Tibial artery (tissue), 4 donors: ENCODE data around the gene RAB13.
A peak's percentile ranks its signal among the peaks of the same experiment; 100 is the strongest.

Experiments used
- DNase-seq, 2 donors: peaks; one replicate each; pipeline ENCODE4 v3.0.0-alpha.2; 2019
- H3K27ac ChIP-seq, 2 donors: fragments of 200-600 bp; sonication (generic) in 1 of 2; 1 replicate in 1 of 2; 2 replicates in 1 of 2; pipeline ENCODE4 v1.5.1; 2018 to 2019; ENCODE audit warnings: mild to moderate bottlenecking in 1 of 2
- H3K27me3 ChIP-seq, 2 donors: fragments of 200-600 bp; sonication (generic) in 1 of 2; one replicate each; pipeline versions ENCODE4 v1.5.1 to v1.6.0; 2016 to 2019
- H3K36me3 ChIP-seq, 3 donors: fragments of 200-600 bp; sonication (generic) in 2 of 3; one replicate each; pipeline ENCODE4 v1.5.1; 2016 to 2019; ENCODE audit warnings: mild to moderate bottlenecking in 2 of 3
- H3K4me1 ChIP-seq, 4 donors: fragments of 200-600 bp; sonication (generic) in 2 of 4; 1 replicate in 3 of 4; 2 replicates in 1 of 4; pipeline ENCODE4 v1.5.1; 2016 to 2019
- H3K4me3 ChIP-seq, 2 donors: fragments of 200-600 bp; sonication (generic) in 1 of 2; 1 replicate in 1 of 2; 2 replicates in 1 of 2; pipeline ENCODE4 v1.5.1; 2018 to 2019; ENCODE audit warnings: mild to moderate bottlenecking in 2 of 2
- H3K9me3 ChIP-seq, 3 donors: fragments of 200-600 bp; sonication (generic) in 1 of 3; one replicate each; pipeline ENCODE4 v1.5.1; 2016 to 2019
- intact Hi-C: fragments of 100-400 bp; cut with DNase I; formaldehyde crosslinking; loops from one replicate; pipeline ENCODE4 v1.15.0; 2023; ENCODE audit warnings: low total_unique reads
- TF ChIP-seq, protein P1 (sequence below), 2 experiments: fragments of 200-600 bp in 1 of 2; fragments of 450-650 bp in 1 of 2; IDR thresholded peaks; one replicate each; pipeline ENCODE4 v1.5.1; 2017 to 2019; ENCODE audit warnings: antibody characterized with exemption in 2 of 2, mild to moderate bottlenecking in 1 of 2, moderate library complexity in 1 of 2

The RAB13 gene

DNA sequence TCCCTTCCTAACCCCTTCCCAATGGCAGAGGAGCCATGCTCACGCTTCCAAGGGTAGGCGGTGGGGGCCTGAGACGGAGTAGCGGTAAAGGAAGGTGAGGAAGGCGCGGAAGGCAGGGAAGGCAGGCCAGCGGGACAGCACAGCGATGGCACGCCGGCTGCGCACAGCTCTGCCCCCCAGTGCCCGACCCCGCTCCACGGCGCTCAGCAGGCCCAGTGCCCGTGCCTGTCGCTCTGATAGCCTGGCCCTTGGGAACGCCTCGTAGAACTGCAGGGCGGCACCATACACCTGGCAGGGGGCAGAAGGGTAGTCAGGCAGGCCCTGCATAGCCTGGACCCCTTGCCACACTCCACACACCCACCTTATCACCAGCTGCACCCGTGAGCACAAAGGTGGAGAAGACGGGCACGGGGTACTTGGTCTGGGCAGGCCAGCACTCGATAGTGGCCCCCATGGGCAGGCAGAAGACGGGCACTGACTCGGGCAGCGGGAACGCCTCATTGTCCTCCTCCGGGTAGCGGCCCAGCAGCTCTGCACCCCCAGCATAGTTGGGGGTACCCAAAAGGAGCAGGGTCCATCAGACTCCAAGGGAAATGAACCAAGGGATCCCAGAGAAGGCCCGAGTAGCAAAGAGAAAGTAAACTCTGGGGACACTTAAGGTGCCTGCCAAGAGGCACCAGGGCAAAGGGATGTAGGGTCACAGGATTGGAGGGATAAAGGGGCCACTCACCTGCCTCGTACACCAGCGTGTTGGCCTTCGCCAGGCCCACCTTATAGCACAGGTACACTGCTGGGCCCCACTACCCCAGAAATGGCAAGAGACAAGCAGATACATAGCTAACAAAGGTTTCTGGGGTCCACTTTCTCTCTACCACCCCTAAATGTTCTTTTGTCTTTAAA is 44.1 kb downstream of the RAB13 start:
- H3K27me3 ChIP-seq = no peaks in the 10 kb centered on the region
- TF ChIP-seq, protein P1, sequence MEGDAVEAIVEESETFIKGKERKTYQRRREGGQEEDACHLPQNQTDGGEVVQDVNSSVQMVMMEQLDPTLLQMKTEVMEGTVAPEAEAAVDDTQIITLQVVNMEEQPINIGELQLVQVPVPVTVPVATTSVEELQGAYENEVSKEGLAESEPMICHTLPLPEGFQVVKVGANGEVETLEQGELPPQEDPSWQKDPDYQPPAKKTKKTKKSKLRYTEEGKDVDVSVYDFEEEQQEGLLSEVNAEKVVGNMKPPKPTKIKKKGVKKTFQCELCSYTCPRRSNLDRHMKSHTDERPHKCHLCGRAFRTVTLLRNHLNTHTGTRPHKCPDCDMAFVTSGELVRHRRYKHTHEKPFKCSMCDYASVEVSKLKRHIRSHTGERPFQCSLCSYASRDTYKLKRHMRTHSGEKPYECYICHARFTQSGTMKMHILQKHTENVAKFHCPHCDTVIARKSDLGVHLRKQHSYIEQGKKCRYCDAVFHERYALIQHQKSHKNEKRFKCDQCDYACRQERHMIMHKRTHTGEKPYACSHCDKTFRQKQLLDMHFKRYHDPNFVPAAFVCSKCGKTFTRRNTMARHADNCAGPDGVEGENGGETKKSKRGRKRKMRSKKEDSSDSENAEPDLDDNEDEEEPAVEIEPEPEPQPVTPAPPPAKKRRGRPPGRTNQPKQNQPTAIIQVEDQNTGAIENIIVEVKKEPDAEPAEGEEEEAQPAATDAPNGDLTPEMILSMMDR (IDR thresholded peaks at IDR 0.05) = no peak
- H3K9me3 ChIP-seq = no peaks in the 10 kb centered on the region
- H3K4me3 ChIP-seq = no peak overlapping the region
- H3K27ac ChIP-seq = no peak overlapping the region
- no peak for DNase-seq
- H3K4me1 ChIP-seq = peaks cover 0 to 29% (median 15%) of the 10 kb centered on the region in 4 donors
- intact Hi-C loops = loop anchor here (10.0 kb wide), 1 partner anchor 267 kb away; the partner anchor contains the start of genes ILF2 and NPR1
- peaks cover 38 to 69% (median 54%) of the 10 kb centered on the region in 3 donors for H3K36me3 ChIP-seq

DNA sequence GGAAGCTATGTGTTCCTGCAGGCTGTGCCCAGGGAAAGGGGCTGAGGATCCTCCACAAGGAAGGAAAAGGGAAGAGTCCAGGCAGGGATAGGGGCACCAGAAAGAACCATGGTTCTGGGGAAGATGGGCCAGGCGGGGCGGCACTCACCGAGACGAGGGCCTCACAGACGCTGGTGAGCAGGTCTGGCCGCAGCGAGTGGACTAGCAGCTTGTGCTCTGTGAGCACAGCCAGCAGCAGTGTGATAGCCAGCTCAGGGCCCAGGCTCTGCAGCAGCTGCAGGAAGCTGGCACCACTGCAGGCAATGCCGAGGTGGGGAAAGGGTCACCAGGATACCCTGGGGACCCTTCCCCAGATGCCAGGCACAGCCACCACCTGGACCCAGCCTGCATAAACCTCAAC is 45.4 kb downstream of the RAB13 start:
- intact Hi-C loops = loop anchor here (10.0 kb wide), 1 partner anchor 266 kb away; the partner anchor contains the start of genes ILF2 and NPR1
- TF ChIP-seq, protein P1 (IDR thresholded peaks at IDR 0.05) = no peak
- DNase-seq = no peak
- Histone ChIP-seq H3K27me3 (no peaks in the 10 kb centered on the region), H3K36me3 (peaks cover 49 to 82% (median 67%) of the 10 kb centered on the region in 3 donors), H3K4me3 (no peak overlapping the region), H3K9me3 (no peaks in the 10 kb centered on the region), H3K27ac (no peak overlapping the region), H3K4me1 (peaks cover 0 to 23% (median 10%) of the 10 kb centered on the region in 4 donors)

DNA sequence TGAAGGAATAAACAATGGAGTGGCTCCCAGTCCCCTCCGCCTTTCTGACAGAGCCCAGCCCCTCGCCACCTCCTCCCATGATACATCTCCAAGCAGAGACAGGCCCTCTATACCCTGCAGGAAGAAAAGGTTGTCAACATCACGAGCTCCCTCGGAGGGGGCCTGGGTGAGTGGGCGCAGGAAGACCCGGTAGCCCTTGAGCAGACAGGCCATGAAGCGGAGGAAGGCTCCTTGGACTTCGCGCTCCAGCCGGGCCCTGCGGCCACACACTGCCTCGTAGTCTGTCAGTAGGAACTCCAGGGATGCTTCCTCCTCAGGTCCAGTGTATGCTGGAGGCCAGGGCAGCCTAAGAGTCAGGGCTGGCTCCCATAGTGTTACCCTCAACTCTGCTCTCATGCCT is 46.7 kb downstream of the RAB13 start:
- Histone ChIP-seq H3K4me3 (no peak overlapping the region), H3K36me3 (peaks cover 59 to 95% (median 80%) of the 10 kb centered on the region in 3 donors), H3K27me3 (no peaks in the 10 kb centered on the region), H3K9me3 (no peaks in the 10 kb centered on the region), H3K27ac (no peak overlapping the region), H3K4me1 (peaks cover 0 to 10% (median under 1%) of the 10 kb centered on the region in 4 donors)
- TF ChIP-seq, protein P1 (IDR thresholded peaks at IDR 0.05) = no peak
- intact Hi-C loops = no loop called here
- DNase-seq = no peak

DNA sequence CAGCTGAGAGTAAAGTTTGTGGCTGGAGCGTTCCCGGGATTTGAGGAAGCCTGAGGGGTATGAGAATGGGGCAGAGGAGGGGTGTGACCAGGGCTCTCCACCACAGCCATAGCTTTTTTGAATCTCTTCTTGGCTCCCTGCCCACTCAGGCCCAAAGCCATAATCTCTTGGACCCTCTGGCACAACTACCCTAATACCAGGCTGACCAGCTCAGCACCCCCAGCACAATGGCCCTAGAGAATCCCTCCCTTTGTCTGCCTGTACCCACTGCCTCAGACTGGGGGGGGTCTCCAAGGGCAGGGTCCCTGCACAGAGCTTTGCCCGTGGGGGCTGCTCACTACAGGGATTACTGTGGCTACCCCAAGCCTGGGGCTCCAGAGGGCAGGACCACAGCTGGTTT is 47.1 kb downstream of the RAB13 start:
- Histone ChIP-seq H3K27ac (no peak overlapping the region), H3K36me3 (peaks cover 64 to 96% (median 85%) of the 10 kb centered on the region in 3 donors), H3K9me3 (no peaks in the 10 kb centered on the region), H3K4me1 (peaks cover 0 to 5% (median 0%) of the 10 kb centered on the region in 4 donors), H3K27me3 (no peaks in the 10 kb centered on the region), H3K4me3 (no peak overlapping the region)
- intact Hi-C loops = no loop called here
- TF ChIP-seq, protein P1 (IDR thresholded peaks at IDR 0.05) = no peak
- peak in 1 of 2 donors; percentile 54 for DNase-seq

DNA sequence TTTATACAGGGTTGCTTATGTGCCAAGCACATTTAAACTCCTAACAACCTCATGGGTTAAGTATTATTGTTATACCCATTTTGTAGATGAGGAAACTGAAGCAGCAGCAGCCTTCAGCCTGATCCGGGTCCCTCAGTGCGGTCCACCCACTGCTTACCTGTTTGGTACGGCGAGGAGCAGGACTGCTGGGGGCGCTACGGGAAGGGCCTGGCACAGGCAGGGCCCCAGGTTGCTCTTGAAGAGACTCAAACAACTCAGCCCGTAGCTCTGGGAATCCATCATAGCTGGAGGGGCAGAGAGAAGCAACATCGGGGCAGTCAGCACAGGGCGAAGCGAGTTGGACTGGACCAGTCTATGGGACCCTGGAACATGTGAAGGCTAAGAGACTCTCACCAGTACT is 48.8 kb downstream of the RAB13 start:
- Histone ChIP-seq H3K27me3 (no peaks in the 10 kb centered on the region), H3K27ac (no peak overlapping the region), H3K4me3 (no peak overlapping the region), H3K9me3 (no peaks in the 10 kb centered on the region), H3K4me1 (no peaks in the 10 kb centered on the region), H3K36me3 (peaks cover 79 to 98% (median 95%) of the 10 kb centered on the region in 3 donors)
- intact Hi-C loops = no loop called here
- DNase-seq = no peak
- TF ChIP-seq, protein P1 (IDR thresholded peaks at IDR 0.05) = no peak
